NB4 (cell line): Measurements from ENCODE around the gene TNFRSF18.

ENCODE experiments used
- MYC ChIP-seq: IDR thresholded peaks from 2 replicates; pipeline ENCODE4 v1.6.1; 2011; ENCODE audit warnings: low read depth, low read length
- TF ChIP-seq, protein P1 (sequence below): IDR thresholded peaks from one replicate; pipeline ENCODE4 v1.5.1; 2012; ENCODE audit warnings: low read depth, low read length

- TF ChIP-seq, protein P1, sequence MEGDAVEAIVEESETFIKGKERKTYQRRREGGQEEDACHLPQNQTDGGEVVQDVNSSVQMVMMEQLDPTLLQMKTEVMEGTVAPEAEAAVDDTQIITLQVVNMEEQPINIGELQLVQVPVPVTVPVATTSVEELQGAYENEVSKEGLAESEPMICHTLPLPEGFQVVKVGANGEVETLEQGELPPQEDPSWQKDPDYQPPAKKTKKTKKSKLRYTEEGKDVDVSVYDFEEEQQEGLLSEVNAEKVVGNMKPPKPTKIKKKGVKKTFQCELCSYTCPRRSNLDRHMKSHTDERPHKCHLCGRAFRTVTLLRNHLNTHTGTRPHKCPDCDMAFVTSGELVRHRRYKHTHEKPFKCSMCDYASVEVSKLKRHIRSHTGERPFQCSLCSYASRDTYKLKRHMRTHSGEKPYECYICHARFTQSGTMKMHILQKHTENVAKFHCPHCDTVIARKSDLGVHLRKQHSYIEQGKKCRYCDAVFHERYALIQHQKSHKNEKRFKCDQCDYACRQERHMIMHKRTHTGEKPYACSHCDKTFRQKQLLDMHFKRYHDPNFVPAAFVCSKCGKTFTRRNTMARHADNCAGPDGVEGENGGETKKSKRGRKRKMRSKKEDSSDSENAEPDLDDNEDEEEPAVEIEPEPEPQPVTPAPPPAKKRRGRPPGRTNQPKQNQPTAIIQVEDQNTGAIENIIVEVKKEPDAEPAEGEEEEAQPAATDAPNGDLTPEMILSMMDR, result no peak
- TF ChIP-seq MYC, result no peak
These were observed 26.6 kb upstream of the TNFRSF18 start for GRCh38 chr1:1232796-1233566.
